Measurements from ENCODE around the gene HCFC1.

Gene HCFC1

DNA sequence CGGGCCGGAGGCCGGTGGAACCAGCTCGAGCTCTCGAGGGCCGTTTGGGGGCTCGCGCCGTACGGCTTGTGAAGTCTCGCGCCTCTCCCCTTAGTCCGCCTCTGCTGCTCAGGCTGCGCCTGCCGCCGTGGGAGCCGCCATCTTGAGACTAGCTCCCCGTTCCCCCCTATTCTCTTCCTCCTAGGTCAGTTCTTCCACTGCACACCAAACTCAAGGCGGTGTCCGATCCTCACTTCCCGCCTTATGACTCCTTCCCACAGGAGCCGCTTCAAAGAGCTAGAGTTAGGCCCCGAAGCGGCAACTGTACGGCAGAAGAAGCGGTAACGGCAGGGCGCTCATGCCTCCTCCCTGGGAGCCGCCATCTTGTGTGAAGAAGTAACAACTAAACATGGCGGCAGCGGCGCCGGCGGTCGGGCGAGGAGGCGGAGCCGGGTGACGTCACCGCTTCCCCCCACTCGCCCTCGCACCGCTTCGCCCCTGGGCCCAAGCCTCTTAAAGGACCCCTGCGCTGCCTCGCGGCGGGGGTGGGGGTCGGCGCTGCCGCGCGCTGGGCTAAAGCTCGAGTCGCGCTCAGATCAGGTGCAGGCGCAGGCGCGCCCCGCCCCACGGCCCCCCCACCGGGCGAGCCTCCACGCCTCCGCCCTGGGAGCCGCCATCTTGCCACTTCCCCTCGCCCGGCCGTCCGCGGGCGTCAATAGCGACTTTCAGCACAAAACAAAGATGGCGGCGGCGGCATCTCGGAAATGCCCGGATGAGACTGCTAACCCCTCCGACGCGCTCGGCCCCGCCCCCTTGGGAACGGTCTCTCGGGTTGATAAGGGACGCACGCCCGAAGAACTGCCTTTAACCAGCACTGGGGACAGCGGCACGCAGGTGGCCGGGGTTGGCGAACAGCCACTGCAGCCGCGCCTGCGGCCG is at the start of gene HCFC1:
HCFC1 (minus strand) TSS at position 369 of the 918 bp plus-strand sequence. CDS start 978 bp downstream, outside the sequence.
- peak; percentile 92 to 93 for DNase-seq

DNA sequence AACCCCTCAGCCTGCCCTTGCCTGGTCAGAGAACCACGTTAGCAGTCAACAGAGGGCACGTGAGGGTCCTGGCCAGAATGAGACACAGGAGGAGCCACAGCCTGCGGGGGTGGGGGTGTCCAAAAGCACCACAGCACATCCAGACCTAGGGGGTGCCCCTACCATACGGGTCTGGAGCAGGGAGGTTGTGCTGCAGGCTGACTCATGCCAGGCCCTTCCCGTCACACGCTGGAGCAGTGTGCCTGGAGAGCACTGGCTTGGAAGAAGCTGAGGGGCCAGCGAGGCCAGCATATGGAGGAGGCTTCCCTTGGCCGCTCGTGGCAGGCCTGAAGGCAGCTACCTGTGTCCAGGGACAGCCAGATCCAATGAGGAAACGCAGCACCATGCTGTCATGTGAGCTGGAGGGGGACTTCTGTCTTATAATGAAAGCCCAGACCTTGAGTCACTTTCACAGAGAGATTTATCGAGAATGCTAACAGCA is 49.6 kb upstream of the HCFC1 start:
- DNase-seq, result no peak

DNA sequence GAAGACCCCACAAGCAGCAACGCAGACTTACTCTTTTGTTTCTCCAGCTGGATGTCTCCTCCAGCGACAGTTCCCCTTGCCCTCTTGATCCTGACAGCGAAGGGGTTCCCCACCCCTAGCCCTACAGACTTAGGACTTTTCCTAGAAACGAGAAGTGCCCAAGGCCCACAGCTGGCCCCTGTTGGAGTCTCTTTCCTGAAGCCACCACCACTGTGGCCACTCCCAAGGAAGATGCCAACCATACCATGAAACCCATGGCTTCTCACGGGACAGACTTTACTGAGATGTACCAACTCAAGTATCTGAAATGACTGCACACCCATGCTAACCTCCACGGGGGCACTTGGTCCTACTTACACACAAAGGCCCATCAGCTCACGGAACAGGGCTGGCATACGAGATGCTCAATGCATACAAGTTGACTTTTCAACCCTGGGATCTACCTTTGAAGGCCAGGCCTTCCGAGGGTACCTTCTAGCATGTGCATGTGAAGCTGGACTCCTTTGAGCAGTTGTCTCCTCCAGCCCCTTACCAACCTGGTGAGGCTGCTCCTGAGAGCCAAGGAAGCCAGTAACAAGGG is 49.0 kb upstream of the HCFC1 start:
- no peak for DNase-seq

DNA sequence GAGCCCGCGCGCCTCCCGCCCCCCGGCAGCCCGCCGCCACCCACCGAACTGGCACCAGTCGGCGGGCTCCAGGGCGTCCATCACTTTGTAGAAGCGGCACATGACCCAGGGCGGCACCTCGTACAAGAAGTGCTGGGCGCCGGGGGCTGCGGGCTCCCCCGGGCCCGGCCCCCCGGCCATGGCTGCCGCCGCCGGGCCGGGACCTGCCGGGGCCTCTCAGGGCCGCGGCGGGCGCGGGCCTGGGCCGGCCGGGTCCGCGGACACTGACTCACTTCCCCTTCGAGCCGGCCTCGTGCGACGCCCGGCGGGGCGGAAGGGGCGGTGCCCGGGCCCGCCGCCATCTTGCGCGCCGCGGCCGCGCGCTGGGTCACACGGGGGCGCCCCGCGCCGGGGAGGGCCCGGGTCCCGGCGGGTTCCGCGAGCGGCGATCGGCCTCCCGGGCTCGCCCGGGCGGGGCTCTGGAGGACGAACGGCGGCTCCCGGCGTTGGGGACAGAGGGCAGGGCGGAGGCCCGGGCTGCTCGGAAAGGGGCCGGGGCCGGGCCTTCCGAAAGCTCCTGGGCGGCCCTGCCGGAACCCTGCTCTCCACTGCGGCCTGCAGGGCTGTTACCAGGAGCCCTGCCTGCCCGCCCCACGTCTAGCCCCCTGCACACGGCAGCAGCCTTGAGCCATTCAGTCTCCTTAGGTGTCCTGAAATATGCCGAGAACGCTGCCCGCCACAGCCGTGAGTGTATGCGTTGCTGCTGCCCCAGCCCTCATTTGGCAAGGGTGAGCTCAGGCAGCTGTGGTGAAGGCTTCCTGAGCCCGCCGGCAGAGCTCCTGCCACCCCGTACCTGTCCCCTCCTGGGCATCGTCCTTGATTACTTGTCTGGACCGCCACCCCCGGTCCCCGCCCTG is 48.3 kb upstream of the HCFC1 start, which contains the start of gene IRAK1:
IRAK1 (minus strand) TSS at position 270 of the 896 bp plus-strand sequence; CDS start at position 180, 90 bp downstream.
- peak; percentile 41 to 57 for DNase-seq

DNA sequence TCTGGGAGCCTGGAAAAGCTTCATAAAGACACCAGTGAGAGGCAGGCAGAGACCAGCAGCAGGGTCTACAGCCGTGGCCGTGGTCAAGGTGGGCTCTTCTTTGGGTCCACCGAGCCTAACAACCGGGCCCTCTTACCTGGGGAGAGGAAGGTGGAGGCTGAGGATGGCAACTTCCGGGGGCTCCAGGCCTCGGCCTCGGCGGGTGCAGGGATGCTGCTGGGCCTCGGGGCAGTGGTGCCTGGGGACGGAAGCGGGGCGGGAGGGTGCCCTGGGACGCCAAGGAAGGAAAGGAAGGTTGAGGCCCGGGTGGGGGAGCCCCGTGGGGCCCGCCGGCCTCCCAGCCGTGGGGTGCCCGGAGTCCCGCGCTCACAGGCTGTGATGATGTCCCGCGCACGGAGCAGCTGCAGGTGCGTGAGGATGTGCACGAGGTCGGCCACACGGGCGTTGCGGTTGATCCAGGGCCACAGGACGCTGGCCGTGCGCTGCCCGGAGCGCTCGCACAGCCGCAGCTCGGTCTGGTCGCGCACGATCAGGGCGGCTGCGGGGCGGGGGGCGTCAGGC is 47.5 kb upstream of the HCFC1 start:
- DNase-seq, result no peak

DNA sequence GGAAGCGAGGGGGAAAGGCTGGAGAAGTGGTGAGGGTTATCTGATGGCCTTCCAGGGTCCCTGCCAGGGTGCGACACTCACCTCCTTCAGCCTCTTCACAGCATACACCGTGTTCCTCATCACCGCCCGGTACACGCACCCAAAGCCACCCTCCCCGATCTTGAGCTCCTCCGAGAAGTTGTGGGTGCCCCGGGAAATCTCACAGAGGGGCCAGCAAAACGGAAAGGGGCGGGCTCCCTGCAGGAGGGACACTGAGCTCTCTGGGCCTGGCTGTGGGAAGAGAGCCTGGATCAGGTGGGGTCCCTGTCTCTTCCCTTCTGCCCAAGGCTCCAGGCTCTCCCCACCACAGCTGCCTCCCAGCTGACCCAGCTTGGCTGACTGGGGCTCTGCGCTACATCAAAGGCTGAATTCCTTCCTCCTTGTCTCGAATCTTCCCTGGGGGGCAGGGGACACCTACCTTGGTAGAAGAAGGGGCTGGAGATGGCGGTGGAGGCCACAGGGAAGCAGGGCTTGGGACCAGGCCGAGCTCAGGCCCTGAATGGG is 47.0 kb upstream of the HCFC1 start:
- DNase-seq, result no peak

GRCh38 chrX:154017766-154018517 is 46.3 kb upstream of the HCFC1 start:
- no peak for DNase-seq

GRCh38 chrX:154016366-154017076 is 44.9 kb upstream of the HCFC1 start:
- DNase-seq, result no peak

- no peak for DNase-seq
Measured at GRCh38 chrX:154015581-154016264, 44.1 kb upstream of the HCFC1 start.

- DNase-seq, result no peak
Measured at GRCh38 chrX:154014429-154015380, 43.1 kb upstream of the HCFC1 start.

GRCh38 chrX:154013614-154014360 is 42.2 kb upstream of the HCFC1 start:
- peak; percentile 27 to 42 for DNase-seq

DNA sequence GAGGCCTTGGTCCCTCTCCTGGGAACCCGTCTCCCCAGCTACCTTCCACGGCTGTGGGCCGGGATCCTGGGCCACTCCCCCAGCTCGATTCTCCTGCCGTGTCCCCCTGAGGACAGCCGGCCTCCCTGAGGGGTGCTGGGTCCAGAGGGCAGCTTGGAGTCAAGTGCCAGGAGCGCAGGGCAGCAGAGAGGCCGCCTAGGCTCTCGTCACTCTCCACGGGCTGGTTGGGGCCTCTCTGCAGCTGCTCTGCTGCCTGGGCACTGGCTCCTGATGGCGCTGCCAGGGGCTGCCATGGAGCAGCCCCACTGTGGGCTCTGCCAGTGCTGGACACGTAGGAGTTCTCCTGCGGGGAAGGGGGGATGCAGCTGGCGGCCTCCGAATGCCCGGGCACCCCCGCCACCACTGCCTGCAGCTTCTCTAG is 41.4 kb upstream of the HCFC1 start:
- no peak for DNase-seq

DNA sequence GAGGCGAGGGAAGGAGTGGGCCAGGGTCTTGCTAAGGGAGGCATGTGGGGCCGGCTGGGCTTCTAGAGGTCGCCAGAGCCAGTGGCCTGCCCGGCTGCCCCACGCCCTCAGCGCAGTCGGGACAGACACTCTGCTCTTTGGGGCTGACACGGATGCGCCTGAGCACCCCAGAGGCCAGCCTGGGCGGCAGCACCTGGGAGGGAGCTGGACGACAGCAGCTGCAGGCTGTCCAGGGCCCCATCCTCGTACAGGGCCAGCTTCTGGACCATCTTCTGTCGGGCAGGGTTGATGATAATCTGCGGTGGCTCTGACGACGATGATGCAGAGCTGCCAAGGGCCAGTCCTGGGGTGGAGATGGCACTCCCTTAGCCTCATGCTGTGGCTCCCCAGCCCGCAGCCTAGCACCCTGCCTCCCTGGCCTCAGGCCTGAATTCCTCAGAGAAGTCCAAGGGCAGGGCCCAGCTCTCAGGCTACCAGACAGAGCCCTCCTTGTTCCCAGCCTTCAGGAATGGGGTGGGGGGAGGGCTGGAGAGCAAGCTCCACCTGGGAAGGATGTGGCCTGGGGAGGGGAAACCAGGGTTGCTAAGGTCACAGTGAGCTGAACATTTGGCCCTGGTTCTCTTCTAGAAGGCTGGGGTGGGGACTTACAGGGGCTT is 40.8 kb upstream of the HCFC1 start:
- DNase-seq, result no peak

GRCh38 chrX:154011376-154012335 is 40.0 kb upstream of the HCFC1 start:
- no peak for DNase-seq

DNA sequence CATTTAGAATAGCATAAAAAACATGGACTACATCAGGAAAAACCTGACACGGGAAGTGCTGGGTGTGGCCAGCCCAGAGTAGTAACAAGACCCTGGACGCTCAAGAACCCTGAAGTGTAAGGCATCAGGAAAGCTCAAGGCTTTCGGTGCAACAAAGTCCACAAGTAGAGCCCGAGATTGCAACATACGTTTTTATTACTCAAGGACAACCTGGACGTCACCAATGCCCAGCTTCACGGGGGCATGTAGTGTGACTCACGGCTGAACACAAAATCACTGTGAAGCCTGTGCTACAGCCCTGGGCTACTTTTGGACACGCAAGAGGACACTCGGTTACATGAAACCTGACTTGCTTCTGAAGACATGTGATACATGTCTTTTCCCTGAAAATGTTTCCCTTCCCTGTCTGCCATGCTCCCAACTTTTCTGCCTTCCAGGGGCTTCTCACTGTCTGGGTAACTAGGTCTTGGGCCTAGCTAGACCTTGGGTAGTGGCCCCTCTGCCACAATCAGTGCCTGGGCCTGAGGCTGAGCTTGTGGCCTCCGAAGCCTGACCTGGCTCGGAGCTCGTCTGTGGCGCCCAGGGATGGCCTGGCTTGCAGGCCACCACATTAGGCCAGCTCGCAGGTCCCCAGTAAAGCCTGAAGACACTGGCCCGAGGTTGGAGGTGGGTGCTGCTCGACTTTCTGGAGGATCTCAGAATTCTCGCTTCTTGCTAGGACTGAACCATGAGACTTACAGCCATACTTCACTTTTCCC is 38.9 kb upstream of the HCFC1 start:
- no peak for DNase-seq

GRCh38 chrX:154008521-154008920 is 36.9 kb upstream of the HCFC1 start:
- DNase-seq, result no peak
